Jurkat, Clone E6-1 (cell line): ENCODE data around the gene TTI1.
"Not testable (repeated sequence)": the region's sequence is repeated elsewhere in the genome, so short reads cannot be mapped to it uniquely, and the experiment has no call there.

ENCODE experiments used
- DNase-seq: peaks from one replicate; pipeline ENCODE4 v3.0.0-alpha.2; 2011; ENCODE audit warnings: low read depth, low spot score
- H3K4me3 ChIP-seq: 2 replicates; pipeline ENCODE4 v1.5.1; 2011; ENCODE audit warnings: mild to moderate bottlenecking, low read length, control low read depth, moderate library complexity

The TTI1 gene

DNA sequence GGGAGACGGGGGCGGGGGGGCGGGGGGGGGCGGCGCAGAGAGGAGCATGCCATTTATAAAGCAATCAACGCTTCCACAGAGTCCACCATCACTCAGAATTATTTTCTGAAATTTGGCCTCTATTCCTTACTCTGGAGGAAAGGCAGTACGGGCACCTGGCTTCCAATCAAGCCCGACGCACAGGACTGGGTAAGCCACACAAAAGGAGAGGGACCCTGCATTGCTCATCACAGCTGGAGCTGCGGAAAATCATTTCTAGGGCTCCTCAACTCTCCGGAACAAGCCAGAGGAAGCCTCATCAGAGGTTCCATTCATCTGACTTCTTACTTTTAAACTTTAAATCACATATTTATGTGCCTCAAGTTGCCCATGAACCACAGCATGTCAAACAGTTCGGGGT is 55.9 kb downstream of the TTI1 start:
- DNase-seq, result peak; percentile 9
- peak overlapping the region; percentile 33 for H3K4me3 ChIP-seq

DNA sequence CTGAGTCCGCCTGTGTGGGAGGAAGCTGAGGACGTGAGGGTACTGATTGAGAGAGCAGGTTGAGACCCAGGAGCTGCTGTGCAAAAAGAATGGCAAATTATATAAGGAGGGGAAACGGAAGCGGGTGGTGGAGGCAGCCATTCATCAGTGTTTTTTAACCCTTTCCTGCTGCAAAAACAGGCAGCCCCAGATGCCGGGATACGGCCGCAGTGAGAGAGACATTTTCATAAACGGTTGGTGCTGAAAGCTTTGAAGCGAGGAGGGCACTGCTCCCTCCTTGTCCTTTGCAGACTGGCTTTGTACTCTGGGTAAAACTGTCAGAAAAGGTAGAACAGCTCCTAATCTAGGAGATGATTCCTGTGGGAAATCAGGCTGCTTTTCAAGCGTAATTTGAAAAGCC is 56.4 kb downstream of the TTI1 start:
- peak; percentile 56 for DNase-seq
- H3K4me3 ChIP-seq, result peak overlapping the region; percentile 23

GRCh38 chr20:37973059-37973910 is 60.0 kb downstream of the TTI1 start:
- DNase-seq, result no peak
- no peak overlapping the region for H3K4me3 ChIP-seq

DNA sequence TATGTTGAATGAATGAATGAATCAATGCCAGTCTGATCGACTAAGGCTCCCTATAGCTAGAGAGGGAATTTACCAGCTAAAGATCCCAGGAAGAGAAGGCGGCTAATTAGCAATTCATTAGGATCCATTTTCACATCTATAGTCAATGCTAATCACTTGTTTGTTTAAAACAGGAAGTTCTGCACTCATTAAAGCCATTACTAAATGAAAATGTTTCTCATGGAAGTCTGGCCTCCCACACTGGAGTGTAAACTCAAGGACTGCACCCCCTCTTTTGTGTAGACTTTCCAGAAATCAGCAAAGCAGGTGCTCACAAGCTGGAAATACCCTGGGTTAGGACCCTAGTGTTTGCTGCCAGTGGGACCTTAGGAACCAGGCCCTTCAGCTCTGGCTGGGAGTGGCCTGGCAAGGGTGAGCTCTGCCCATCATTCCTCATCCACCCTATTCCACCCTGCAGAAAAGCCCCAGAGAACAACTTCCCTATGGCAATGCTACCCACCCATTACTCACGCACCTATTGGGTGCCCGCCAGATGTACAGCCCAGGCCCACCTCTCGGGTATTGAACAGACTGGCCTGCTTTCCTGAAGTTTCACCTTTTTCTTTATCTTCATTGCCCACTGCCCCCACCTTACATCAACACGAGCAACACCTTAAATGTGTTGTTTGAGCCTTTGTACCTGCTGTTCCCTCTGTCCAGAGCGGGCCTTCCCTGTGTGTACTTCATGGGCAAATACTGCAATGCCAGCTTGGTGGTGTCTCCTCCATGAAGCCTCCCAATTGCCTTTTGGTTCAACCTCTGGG is 60.8 kb downstream of the TTI1 start:
- no peak for DNase-seq
- H3K4me3 ChIP-seq, result no peak overlapping the region

DNA sequence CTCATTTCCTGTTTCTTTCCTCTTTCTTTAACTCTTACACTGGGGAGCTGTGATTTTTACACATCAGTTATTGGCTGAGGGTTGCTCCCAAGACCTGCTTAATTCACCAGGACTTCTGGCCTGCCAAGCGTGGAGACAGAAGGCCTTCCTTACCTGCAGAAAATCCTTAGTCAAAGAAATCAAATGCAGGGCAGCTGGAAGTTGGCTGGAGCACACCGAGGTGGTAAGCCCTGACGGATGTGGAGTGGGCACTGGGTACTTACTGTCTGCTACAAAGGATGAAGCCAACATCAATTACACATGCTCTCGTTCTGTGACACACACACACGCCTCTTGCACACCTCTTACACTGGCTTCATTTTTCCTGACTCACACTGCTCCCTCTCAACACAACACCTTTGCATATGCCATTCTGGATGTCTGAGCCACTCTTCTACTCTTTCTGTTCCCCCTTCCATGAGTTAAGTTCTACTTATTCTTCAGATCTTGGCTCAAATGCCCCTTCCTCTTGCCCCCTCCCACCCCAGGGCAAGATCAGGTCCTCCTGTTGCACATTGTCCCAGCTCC is 61.6 kb downstream of the TTI1 start:
- no peak for DNase-seq
- no peak overlapping the region for H3K4me3 ChIP-seq

DNA sequence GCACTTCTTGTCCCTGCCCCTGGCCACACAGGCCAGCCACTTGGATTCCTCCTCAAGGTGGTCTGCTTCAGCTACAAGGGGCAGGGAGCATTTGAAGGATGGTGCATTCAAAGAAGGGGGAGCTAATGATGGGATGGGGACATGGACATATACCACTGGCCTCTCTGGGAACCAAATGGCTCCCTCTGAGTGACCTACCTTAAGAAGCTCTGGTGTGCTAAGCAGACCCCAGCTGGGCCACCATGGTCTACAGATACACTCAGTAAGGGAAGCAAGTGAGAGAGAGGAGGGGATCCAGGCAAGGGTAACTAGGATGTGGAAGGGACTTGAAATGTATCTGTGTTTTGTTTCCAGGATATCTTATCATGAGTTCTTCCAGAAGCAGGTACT is 62.4 kb downstream of the TTI1 start:
- no peak for DNase-seq
- no peak overlapping the region for H3K4me3 ChIP-seq

DNA sequence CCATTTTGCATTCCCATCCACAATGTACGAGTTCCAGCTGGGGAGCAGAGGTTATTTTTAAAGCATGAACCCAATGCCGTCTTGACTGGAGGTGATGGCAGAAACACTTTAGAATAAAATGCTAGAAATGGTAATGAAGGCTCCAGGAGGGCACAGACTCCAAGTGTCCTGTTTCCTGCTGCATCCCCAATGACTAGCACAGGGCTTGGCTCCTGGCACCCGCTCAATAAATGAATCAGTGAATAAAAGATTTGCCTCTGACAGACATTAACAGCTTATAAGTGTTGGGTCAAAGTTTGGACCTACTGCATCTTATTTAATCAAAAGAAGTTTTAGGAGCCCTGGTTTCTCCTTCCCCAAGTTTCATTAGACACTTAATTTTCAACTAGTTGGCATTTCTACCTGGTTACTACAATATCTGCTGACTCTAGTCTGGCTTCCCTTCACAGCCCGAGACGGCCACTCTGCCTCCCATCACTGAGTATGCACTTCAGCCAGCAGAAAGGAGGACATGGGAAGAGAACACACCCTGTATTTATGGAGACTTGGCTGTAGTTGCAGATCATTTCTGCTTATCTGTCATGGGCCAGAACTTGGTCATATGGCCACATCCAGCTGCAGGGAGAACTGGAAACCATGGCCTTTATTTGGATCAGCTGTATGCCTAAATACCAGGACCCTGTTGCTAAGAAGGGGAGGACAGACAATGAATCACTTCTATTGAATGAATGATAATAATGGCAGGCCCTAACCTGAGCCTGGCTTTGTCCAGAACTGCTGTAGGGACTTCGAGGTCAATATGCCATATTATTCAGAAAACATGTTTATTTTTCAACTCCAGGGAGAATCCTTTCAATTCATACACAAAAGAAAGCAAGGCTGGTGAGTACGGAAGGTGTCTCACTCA is 63.1 kb downstream of the TTI1 start:
- DNase-seq, result no peak
- H3K4me3 ChIP-seq, result no peak overlapping the region

- H3K4me3 ChIP-seq, result no peak overlapping the region
- DNase-seq, result no peak
Observed at GRCh38 chr20:37968841-37969401, 64.3 kb downstream of the TTI1 start.

DNA sequence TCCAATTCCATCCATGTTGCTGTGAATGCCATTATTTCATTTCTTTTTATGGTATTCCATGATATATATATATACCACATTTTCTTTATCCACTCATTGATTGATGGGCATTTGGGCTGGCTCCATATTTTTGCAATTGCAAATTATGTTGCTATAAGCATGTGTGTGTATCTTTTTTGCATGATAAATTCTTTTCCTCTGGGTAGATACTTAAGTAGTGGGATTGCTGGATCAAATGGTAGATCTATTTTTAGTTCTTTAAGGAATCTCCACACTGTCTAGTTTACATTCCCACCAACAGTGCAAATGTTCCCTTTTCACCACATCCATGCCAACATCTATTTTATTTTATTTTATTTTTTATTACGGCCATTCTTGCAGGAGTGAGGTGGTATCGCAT is 69.8 kb downstream of the TTI1 start:
- not testable (repeated sequence) for H3K4me3 ChIP-seq, DNase-seq

DNA sequence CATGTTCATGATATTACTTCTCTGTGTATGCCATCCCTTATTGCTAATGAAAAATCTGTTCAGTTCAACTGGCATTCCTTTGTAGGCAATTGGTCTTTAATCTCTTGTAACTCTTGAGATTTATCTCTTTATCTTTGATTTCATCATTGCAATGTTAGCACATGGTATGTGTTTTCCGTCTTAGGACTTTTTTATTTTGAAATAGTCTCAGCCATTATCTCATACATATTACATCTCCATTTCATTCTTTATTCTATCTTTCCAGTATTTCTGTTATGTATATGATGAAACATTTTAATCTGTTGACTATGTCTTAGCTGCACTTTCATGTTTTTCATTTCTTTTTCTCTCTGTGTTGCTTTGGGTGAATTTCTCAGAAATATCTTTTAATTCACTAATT is 72.2 kb downstream of the TTI1 start:
- DNase-seq, result no peak
- H3K4me3 ChIP-seq, result no peak overlapping the region

DNA sequence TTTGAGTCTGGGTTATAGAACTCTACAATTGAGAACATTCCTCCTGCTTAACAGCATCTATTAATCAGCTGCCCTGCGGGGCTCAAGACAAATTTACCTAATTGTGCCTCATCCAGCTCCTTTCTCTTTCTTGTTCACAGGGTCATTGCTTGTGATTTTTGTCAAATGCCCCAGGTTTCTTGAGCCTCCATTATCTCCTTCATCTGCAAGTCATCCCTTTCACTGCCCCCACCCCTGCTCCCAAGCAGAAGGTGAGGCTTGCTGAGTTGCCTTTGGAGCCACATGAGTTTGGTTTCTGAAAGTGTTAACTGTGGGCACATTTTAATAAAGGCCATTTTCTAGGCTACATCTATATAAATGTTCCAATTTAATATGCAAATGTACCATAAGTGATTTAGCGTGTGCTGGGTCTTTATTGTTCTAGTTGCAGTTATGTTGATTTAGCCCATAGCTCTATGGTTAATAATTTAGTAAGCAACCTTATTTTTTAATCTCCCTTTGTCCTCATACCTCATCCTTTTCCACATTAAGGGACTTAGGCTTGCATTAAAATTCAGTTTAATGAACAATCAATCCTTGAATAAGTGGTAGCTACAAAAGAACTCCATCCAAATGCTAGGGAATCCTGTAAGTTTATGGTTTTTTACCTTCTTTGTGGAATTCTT is 74.3 kb downstream of the TTI1 start:
- no peak for DNase-seq
- no peak overlapping the region for H3K4me3 ChIP-seq

- no peak for DNase-seq
- H3K4me3 ChIP-seq, result no peak overlapping the region
Observed at GRCh38 chr20:37956107-37956585, 77.1 kb downstream of the TTI1 start.

DNA sequence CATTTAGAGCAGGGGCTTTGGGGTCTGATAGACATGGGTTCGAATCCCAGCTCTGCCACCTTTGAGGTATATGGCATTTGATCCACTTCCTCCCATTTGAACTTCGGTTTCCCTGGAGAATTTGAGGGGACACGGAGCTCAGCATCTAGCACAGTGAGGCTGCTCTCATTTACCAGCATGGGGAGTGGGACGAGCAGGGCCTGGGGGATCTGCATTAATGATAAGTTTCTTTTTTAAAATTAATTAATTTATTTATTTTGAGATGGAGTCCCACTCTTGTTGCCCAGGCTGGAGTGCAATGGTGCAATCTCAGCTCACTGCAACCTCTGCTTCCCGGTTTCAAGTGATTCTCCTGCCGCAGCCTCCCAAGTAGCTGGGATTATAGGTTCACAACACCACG is 77.7 kb downstream of the TTI1 start:
- no peak overlapping the region for H3K4me3 ChIP-seq
- DNase-seq, result no peak

DNA sequence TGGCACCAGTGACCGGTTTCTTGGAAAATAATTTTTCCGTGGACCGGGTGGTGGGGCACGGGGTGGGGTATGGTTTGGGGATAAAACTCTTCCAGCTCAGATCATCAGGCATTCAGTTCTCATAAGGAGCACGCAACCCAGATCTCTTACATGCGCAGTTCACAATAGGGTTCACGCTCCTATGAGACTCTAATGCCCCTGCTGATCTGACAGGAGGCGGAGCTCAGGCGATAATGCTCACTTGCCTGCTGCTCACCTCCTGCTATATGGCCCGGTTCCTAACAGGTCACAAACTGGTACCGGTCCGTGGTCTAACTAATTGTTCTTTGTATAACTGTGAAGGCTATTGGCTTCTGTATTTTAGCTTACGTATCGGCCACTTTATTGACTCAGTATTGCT is 78.6 kb downstream of the TTI1 start:
- H3K4me3 ChIP-seq, result no peak overlapping the region
- DNase-seq, result no peak

- H3K4me3 ChIP-seq, result no peak overlapping the region
- no peak for DNase-seq
Observed at GRCh38 chr20:37954190-37954589, 79.1 kb downstream of the TTI1 start.

DNA sequence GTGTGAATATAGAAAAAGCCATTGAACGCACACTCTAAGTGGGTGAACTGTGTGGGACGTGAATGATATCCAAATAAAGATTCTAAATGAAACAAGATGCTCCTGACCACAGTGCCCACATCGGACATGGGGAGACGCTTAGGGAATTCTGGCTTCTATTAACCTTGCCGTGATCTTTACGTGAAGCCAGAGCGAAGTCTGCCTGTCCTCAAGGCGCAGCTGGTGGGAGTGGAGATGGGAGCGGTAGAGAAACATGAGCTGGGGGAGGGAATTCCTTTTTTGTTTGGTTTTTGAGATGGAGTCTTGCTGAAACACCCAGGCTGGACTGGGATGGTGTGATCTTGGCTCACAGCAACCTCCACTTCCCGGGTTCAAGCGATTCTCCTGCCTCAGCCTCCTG is 84.3 kb downstream of the TTI1 start:
- H3K4me3 ChIP-seq, result no peak overlapping the region
- no peak for DNase-seq

GRCh38 chr20:37947943-37948342 is 85.3 kb downstream of the TTI1 start:
- H3K4me3 ChIP-seq, result no peak overlapping the region
- DNase-seq, result no peak

DNA sequence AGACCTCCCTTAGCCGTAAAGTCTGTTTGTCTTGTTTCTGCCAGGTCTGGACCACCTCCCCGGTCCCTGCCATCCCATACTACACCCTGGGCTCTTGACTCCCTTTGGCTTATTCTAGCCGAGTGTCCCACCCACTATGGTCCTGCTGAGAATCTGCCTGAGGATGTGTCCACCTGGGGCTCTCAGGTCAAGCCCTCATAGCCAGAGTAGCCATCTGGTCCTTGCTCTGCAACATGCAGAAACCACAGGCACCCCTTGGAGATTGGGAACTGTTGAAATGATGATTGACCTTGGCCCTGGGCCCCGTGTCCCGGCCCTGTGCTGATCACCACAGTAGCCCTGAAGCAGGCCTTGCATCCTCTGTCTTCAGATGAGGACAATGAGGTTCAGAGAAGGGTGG is 86.3 kb downstream of the TTI1 start:
- no peak for DNase-seq
- no peak overlapping the region for H3K4me3 ChIP-seq
